Endothelial cell of umbilical vein (primary cell): ENCODE results near the gene CHCHD5. TPM values are rescaled to one million over a fixed set of nuclear protein-coding genes. Genes with fewer than 3 reads are reported as not detected.

Source experiments
- BruUV-seq: library from RNA; stranded (reverse); fragments of 400-500 nt; replicated peaks from 2 replicates; lab custom pipeline; 2021; lab: Mats Ljungman, UMichigan
- CTCF ChIA-PET: fragments of 300-600, 350-600 bp; sonication (Branson Sonifier 250); formaldehyde crosslinking; loops from one replicate; lab custom pipeline; 2021; ENCODE audit warnings: antibody characterized with exemption, inconsistent platforms; lab: Charles Lee
- POLR2A ChIA-PET: fragments of 300-600, 350-600 bp; sonication (Branson Sonifier 250); formaldehyde crosslinking; loops from one replicate; lab custom pipeline; 2021; ENCODE audit warnings: antibody characterized with exemption, inconsistent platforms; lab: Charles Lee
- DNase-seq: peaks from one replicate; pipeline ENCODE4 v3.0.0-alpha.2; 2011; ENCODE audit warnings: low read depth, low spot score
- FAIRE-seq: peaks from 2 replicates; lab custom pipeline; 2011; peaks lifted over from hg19 to GRCh38; lab: Jason Lieb, UNC
- H2AFZ ChIP-seq: 2 replicates; pipeline ENCODE4 v1.6.0; 2012; ENCODE audit warnings: low read depth, low read length, control low read depth, inconsistent platforms
- H3K27ac ChIP-seq: 2 replicates; pipeline ENCODE4 v1.5.1; 2011; ENCODE audit warnings: low read depth, mild to moderate bottlenecking, control low read depth, low read length, moderate library complexity; ENCODE audit not compliant: insufficient read depth
- H3K27me3 ChIP-seq, 2 experiments: 2 replicates each; pipeline versions ENCODE4 v1.6.0 to v1.6.1; 2011; ENCODE audit warnings: low read length in 2 of 2, mixed read lengths in 1 of 2; ENCODE audit not compliant: control insufficient read depth in 2 of 2, insufficient read depth in 2 of 2
- H3K36me3 ChIP-seq, 2 experiments: 2 replicates in 1 of 2; 3 replicates in 1 of 2; pipeline ENCODE4 v1.5.1; 2011; ENCODE audit warnings: low read length in 2 of 2, mild to moderate bottlenecking in 1 of 2, moderate library complexity in 1 of 2; ENCODE audit not compliant: control insufficient read depth in 2 of 2, insufficient read depth in 2 of 2; ENCODE audit errors: extremely low read depth in 1 of 2
- H3K4me1 ChIP-seq: 3 replicates; pipeline ENCODE4 v1.5.1; 2011; ENCODE audit warnings: mild to moderate bottlenecking, low read length; ENCODE audit not compliant: control insufficient read depth, insufficient read depth; ENCODE audit errors: extremely low read depth
- H3K4me2 ChIP-seq: 2 replicates; pipeline ENCODE4 v1.6.1; 2011; ENCODE audit warnings: low read length, control low read depth, mixed read lengths; ENCODE audit not compliant: insufficient read depth
- H3K4me3 ChIP-seq, 3 experiments: fragments of 200-600 bp in 1 of 3; sonication (generic), shearing (Covaris generic) in 1 of 3; replicated peaks in 1 of 3; 2 replicates each; pipeline ENCODE4 v1.5.1; 2011 to 2016; ENCODE audit warnings: control low read depth in 3 of 3, low read length in 3 of 3, mild to moderate bottlenecking in 2 of 3, inconsistent platforms in 1 of 3, low read depth in 1 of 3, moderate library complexity in 1 of 3; ENCODE audit not compliant: insufficient read depth in 1 of 3
- H3K79me2 ChIP-seq: 2 replicates; pipeline ENCODE4 v1.6.0; 2012; ENCODE audit warnings: low read length, inconsistent platforms; ENCODE audit not compliant: control insufficient read depth, insufficient read depth
- H3K9ac ChIP-seq: replicated peaks from 2 replicates; pipeline ENCODE3; 2011; ENCODE audit warnings: low read length, control low read depth; ENCODE audit not compliant: insufficient read depth; ENCODE audit errors: extremely low read depth
- H3K9me1 ChIP-seq: replicated peaks from 3 replicates; pipeline ENCODE4 v1.6.0; 2011; ENCODE audit warnings: mild to moderate bottlenecking, low read length; ENCODE audit not compliant: control insufficient read depth, insufficient read depth; ENCODE audit errors: extremely low read depth
- H3K9me3 ChIP-seq: replicated peaks from 2 replicates; pipeline ENCODE4 v1.5.1; 2012; ENCODE audit warnings: low read length, inconsistent platforms; ENCODE audit not compliant: control insufficient read depth, insufficient read depth
- H4K20me1 ChIP-seq: replicated peaks from 2 replicates; pipeline ENCODE3; 2011; ENCODE audit warnings: mild to moderate bottlenecking, low read length; ENCODE audit not compliant: control insufficient read depth, insufficient read depth; ENCODE audit errors: extremely low read depth
- EZH2 ChIP-seq: IDR thresholded peaks from 2 replicates; pipeline ENCODE4 v1.6.1; 2012; ENCODE audit warnings: borderline replicate concordance, low read depth, mild to moderate bottlenecking, moderate library complexity, low read length, inconsistent platforms; ENCODE audit not compliant: severe bottlenecking
- FOS ChIP-seq: IDR thresholded peaks from 2 replicates; pipeline ENCODE4 v1.6.1; 2011; ENCODE audit warnings: mild to moderate bottlenecking, low read length, moderate library complexity, borderline replicate concordance; ENCODE audit not compliant: insufficient read depth
- GATA2 ChIP-seq: IDR thresholded peaks from 2 replicates; pipeline ENCODE4 v1.7.0; 2011; ENCODE audit warnings: low read depth, mild to moderate bottlenecking, moderate library complexity, mixed read lengths, low read length; ENCODE audit not compliant: insufficient read length, insufficient read depth
- JUN ChIP-seq: IDR thresholded peaks from 2 replicates; pipeline ENCODE4 v1.6.1; 2011; ENCODE audit warnings: borderline replicate concordance, low read depth; ENCODE audit not compliant: insufficient read length, insufficient read depth
- MYC ChIP-seq: IDR thresholded peaks from one replicate; pipeline ENCODE4 v1.6.1; 2011; ENCODE audit warnings: mild to moderate bottlenecking, low read depth, low read length
- POLR2A ChIP-seq: IDR thresholded peaks from 2 replicates; pipeline ENCODE4 v1.6.1; 2012; ENCODE audit warnings: low read depth, mild to moderate bottlenecking, control low read depth, low read length
- POLR2AphosphoS5 ChIP-seq: IDR thresholded peaks from 2 replicates; pipeline ENCODE4 v1.6.1; 2012; ENCODE audit warnings: low read depth, mild to moderate bottlenecking, control low read depth, low read length, moderate library complexity; ENCODE audit not compliant: insufficient read depth
- dilution Hi-C: fragments of 300-500 bp; cut with MboI; formaldehyde crosslinking; loops from one replicate; pipeline ENCODE4 v1.15.0; 2019; ENCODE audit warnings: low sequenced_read_pairs; ENCODE audit not compliant: extremely low pct_ligation_motif_present
- intact Hi-C: fragments of 100-400 bp; cut with micrococcal nuclease; formaldehyde crosslinking; loops from one replicate; pipeline ENCODE4 v1.10.0; 2022
- polyA plus RNA-seq, 4 experiments: library from polyadenylated mRNA; depleted of rRNA in 3 of 4; stranded (reverse) in 3 of 4; unstranded in 1 of 4; fragments of >200 nt; gene quantifications; 2 replicates each; pipeline versions ENCODE4 v1.2.1 to v1.2.3, GENCODE V29; 2011 to 2012; ENCODE audit warnings: missing spikeins in 1 of 4
- total RNA-seq: library from RNA; stranded (reverse); gene quantifications from 2 replicates; pipeline ENCODE4 v1.2.3, GENCODE V29; 2021
- TF ChIP-seq, protein P1 (sequence below), 2 donors: IDR thresholded peaks; 1 replicate in 1 of 2; 2 replicates in 1 of 2; pipeline ENCODE4 v1.5.1; 2011; ENCODE audit warnings: low read length in 2 of 2, mild to moderate bottlenecking in 2 of 2, moderate library complexity in 2 of 2, control low read depth in 1 of 2, inconsistent platforms in 1 of 2, low read depth in 1 of 2; ENCODE audit not compliant: insufficient read depth in 1 of 2; ENCODE audit errors: extremely low read depth in 1 of 2
- TF ChIP-seq, protein P2 (sequence below): IDR thresholded peaks from 2 replicates; pipeline ENCODE4 v1.6.1; 2011; ENCODE audit not compliant: insufficient read depth, insufficient read length

The CHCHD5 gene
- total and polyA plus RNA-seq, 2 donors (not counting 3 experiments of a cell fraction or from before 2014, with no cell fraction given), result 22.2 to 44.7 TPM

DNA sequence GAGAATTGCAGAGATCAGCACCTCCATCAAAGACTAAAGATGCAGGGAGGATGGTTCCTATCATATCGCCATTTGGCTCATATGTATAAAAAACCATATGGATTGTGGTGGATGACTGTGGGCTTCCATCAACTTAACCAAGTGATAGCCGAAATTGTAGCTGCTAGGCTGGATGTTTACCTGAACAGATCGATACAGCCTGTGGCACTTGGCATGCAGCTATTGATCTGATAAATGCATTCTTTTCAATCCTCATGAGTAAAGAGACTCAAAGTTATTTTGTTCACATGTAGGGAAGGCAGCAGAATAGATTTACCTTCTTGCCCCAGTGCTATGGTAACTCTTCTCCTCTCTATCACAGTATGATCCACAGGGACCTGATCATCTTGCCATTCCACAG, 18.5 kb downstream of the CHCHD5 start:
- dilution Hi-C loops, result no loop called here
- intact Hi-C loops, result loop anchor here (5.0 kb wide), 1 partner anchor 354 kb away; no protein-coding TSS in a partner anchor
- DNase-seq (no peak), FAIRE-seq (no peak)
- Histone ChIP-seq H3K4me2 (no peak overlapping the region), H3K27ac (no peak overlapping the region), H3K9me3 (no peaks in the 10 kb centered on the region), H3K27me3 (no peaks in the 10 kb centered on the region), H2AFZ (no peak overlapping the region), H3K79me2 (no peaks in the 10 kb centered on the region), H3K4me3 (no peak overlapping the region), H3K36me3 (no peaks in the 10 kb centered on the region), H3K9me1 (no peaks in the 10 kb centered on the region), H3K4me1 (peaks cover 2% of the 10 kb centered on the region), H4K20me1 (no peaks in the 10 kb centered on the region), H3K9ac (no peak overlapping the region)
- BruUV-seq, result no TSS peak
- ChIA-PET CTCF (interaction anchor here (1.2 to 9.9 kb wide), 3 partner anchors 14 to 124 kb away, joined by 3 to 207 read pairs (median 27); no protein-coding TSS in a partner anchor), POLR2A (no interaction called here)
- TF ChIP-seq, protein P1, sequence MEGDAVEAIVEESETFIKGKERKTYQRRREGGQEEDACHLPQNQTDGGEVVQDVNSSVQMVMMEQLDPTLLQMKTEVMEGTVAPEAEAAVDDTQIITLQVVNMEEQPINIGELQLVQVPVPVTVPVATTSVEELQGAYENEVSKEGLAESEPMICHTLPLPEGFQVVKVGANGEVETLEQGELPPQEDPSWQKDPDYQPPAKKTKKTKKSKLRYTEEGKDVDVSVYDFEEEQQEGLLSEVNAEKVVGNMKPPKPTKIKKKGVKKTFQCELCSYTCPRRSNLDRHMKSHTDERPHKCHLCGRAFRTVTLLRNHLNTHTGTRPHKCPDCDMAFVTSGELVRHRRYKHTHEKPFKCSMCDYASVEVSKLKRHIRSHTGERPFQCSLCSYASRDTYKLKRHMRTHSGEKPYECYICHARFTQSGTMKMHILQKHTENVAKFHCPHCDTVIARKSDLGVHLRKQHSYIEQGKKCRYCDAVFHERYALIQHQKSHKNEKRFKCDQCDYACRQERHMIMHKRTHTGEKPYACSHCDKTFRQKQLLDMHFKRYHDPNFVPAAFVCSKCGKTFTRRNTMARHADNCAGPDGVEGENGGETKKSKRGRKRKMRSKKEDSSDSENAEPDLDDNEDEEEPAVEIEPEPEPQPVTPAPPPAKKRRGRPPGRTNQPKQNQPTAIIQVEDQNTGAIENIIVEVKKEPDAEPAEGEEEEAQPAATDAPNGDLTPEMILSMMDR (IDR thresholded peaks at IDR 0.05; ENCODE audit: extremely low read depth in 1 of 2, insufficient read depth in 1 of 2, low read depth in 1 of 2, low read length in 2 of 2), result no peak
- TF ChIP-seq FOS, result no peak
- no peak for TF ChIP-seq POLR2A
- TF ChIP-seq POLR2AphosphoS5, result no peak
- no peak for TF ChIP-seq GATA2
- no peak for TF ChIP-seq MYC
- TF ChIP-seq, protein P2, sequence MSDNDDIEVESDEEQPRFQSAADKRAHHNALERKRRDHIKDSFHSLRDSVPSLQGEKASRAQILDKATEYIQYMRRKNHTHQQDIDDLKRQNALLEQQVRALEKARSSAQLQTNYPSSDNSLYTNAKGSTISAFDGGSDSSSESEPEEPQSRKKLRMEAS, result no peak
- TF ChIP-seq EZH2, result no peak
- no peak for TF ChIP-seq JUN
